ENCODE measurements around the gene CEP57. TPM values are rescaled to one million over a fixed set of nuclear protein-coding genes. Genes with fewer than 3 reads are reported as not detected.
"Not testable (repeated sequence)": the region's sequence is repeated elsewhere in the genome, so short reads cannot be mapped to it uniquely, and the experiment has no call there.

Gene CEP57
- total RNA-seq, 2 experiments from 2014 or later: 67.7 to 73.2 TPM

GRCh38 chr11:95802806-95803205 lies 12.5 kb downstream of the CEP57 start:
- CTCF ChIA-PET: interaction anchor here (1.0 to 1.5 kb wide), 2 partner anchors 12 to 96 kb away, joined by 3 to 5 read pairs; partner anchors contain the start of gene CEP57
- no peak for DNase-seq
- Mint-ChIP-seq H3K27ac (no peak overlapping the region), H3K27me3 (no peaks in the 10 kb centered on the region), H3K4me1 (peaks cover 2% of the 10 kb centered on the region), H3K4me3 (no peak overlapping the region), H3K9me3 (no peaks in the 10 kb centered on the region), H3K36me3 (ENCODE audit: low read depth) (peaks cover 58% of the 10 kb centered on the region)
- POLR2A ChIA-PET: no interaction called here

- peaks cover 2% of the 10 kb centered on the region for H3K9me3 Mint-ChIP-seq
- DNase-seq: no peak
- H3K27me3 Mint-ChIP-seq: no peaks in the 10 kb centered on the region
- H3K4me3 Mint-ChIP-seq: no peak overlapping the region
- POLR2A ChIA-PET: no interaction called here
- CTCF ChIA-PET: interaction anchor here (0.9 to 1.3 kb wide), 3 partner anchors 8 to 24 kb away, joined by 3 read pairs; no protein-coding TSS in a partner anchor
- peaks cover 63% of the 10 kb centered on the region for H3K36me3 Mint-ChIP-seq (ENCODE audit: low read depth)
- H3K27ac Mint-ChIP-seq: no peak overlapping the region
- H3K4me1 Mint-ChIP-seq: peaks cover 2% of the 10 kb centered on the region
These were observed 13.7 kb downstream of the CEP57 start for GRCh38 chr11:95803973-95804372.

DNA sequence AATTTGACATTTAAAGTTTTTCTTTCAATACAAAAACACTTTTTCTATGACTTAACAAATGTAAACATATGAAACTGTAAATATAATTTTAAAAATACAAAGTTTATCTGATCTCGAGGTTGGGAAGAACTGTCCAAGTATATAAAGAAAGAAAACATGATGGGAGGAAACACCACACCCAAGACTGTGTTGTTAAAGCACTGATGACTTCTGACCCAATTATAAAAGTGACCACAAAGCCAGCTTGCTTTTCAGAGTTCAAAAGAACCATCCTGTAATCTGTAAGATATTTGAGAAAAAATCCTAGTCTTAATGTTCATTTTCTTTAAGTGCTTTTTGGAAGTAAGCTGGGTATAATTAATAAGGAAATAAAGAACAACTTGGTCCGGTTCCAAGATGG lies 15.6 kb downstream of the CEP57 start:
- Mint-ChIP-seq H3K36me3 (ENCODE audit: low read depth) (peaks cover 54% of the 10 kb centered on the region), H3K9me3 (peaks cover 2% of the 10 kb centered on the region), H3K27me3 (no peaks in the 10 kb centered on the region), H3K4me3 (no peak overlapping the region), H3K27ac (no peak overlapping the region), H3K4me1 (peaks cover 2% of the 10 kb centered on the region)
- POLR2A ChIA-PET: no interaction called here
- no peak for DNase-seq
- CTCF ChIA-PET: interaction anchor here (1.5 kb wide), 1 partner anchor 17 kb away, joined by 3 read pairs; the partner anchor contains the start of gene FAM76B

DNA sequence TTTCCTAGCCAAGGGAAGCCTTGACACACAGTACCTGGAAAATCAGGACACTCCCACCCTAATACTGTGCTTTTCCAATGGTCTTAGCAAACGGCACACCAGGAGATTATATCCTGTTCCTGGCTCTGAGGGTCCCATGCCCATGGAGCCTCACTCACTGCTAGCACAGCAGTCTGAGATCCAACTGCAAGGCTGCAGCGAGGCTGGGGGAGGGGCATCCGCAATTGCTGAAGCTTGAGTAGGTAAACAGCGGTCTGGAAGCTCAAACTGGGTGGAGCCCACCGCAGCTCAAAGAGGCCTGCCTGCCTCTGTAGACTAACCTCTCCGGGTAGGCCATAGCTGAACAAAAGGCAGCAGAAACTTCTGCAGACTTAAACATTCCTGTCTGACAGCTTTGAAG lies 16.2 kb downstream of the CEP57 start:
- H3K27ac Mint-ChIP-seq, H3K4me1 Mint-ChIP-seq, DNase-seq, POLR2A ChIA-PET, H3K4me3 Mint-ChIP-seq, H3K9me3 Mint-ChIP-seq, H3K27me3 Mint-ChIP-seq: not testable (repeated sequence)
- H3K36me3 Mint-ChIP-seq (ENCODE audit: low read depth): peaks cover 53% of the 10 kb centered on the region
- CTCF ChIA-PET: interaction anchor here (1.5 kb wide), 1 partner anchor 17 kb away, joined by 3 read pairs; the partner anchor contains the start of gene FAM76B

GRCh38 chr11:95811052-95811451 lies 20.8 kb downstream of the CEP57 start:
- H3K4me3 Mint-ChIP-seq, H3K4me1 Mint-ChIP-seq, H3K27me3 Mint-ChIP-seq, POLR2A ChIA-PET, H3K9me3 Mint-ChIP-seq, H3K27ac Mint-ChIP-seq, DNase-seq, CTCF ChIA-PET: not testable (repeated sequence)
- H3K36me3 Mint-ChIP-seq (ENCODE audit: low read depth): peaks cover 40% of the 10 kb centered on the region

DNA sequence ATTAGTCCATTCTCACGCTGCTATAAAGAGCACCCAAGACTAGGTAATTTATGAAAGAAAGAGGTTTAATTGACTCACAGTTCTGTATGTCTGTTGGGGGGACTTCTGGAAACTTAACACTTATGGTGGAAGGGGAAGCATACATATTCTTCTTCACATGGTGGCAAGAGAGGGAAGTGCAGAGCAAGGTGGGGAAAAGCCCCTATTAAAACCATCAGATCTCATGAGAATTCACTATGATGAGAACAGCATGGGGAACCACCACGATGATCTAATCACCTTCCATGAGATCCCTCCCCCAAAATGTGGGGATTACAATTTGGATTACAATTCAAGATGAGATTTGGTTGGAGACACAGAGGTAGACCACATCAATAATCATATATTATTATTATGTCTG lies 25.7 kb downstream of the CEP57 start:
- Mint-ChIP-seq H3K27me3 (no peaks in the 10 kb centered on the region), H3K4me1 (no peaks in the 10 kb centered on the region), H3K9me3 (no peaks in the 10 kb centered on the region), H3K36me3 (ENCODE audit: low read depth) (peaks cover 42% of the 10 kb centered on the region), H3K27ac (no peak overlapping the region), H3K4me3 (no peak overlapping the region)
- CTCF ChIA-PET: no interaction called here
- POLR2A ChIA-PET: no interaction called here
- DNase-seq: no peak

DNA sequence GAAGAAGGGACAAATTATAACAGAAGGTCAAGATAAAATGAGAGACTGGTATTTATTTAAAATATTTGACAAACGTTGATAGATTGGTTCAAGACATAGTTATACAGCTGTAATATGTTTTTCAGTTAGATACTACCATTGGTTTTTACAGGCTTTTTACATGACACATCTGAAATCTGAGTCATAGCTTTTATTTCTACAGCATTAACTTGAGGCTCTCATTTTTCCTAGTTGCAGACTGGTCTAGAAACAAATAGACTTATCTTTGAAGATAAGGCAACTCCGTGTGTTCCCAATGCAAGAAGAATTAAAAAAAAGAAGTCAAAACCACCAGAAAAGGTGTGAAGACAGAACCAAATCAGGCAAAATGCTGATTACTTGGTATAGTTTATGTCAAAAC lies 31.3 kb downstream of the CEP57 start:
- H3K27ac Mint-ChIP-seq: no peak overlapping the region
- POLR2A ChIA-PET: no interaction called here
- no peak for DNase-seq
- H3K27me3 Mint-ChIP-seq: no peaks in the 10 kb centered on the region
- H3K4me1 Mint-ChIP-seq: no peaks in the 10 kb centered on the region
- no peaks in the 10 kb centered on the region for H3K9me3 Mint-ChIP-seq
- CTCF ChIA-PET: no interaction called here
- H3K36me3 Mint-ChIP-seq (ENCODE audit: low read depth): peaks cover 63% of the 10 kb centered on the region
- no peak overlapping the region for H3K4me3 Mint-ChIP-seq

DNA sequence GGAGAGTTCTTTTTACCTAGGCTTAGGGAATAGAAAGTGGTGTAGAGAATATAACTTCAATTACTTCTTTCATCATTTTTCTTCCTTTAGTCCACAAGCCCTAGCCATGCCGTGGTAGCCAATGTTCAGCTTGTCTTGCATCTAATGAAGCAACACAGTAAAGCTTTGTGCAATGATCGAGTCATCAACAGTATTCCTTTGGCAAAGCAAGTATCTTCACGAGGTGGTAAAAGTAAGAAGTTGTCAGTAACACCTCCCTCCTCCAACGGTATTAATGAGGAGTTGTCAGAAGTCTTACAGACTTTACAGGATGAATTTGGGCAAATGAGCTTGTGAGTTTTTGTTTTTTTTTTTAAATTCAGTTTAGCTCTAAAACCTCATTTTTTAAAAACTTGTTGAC lies 37.4 kb downstream of the CEP57 start:
- DNase-seq: no peak
- peaks cover 52% of the 10 kb centered on the region for H3K36me3 Mint-ChIP-seq (ENCODE audit: low read depth)
- H3K4me1 Mint-ChIP-seq: no peaks in the 10 kb centered on the region
- H3K27ac Mint-ChIP-seq: no peak overlapping the region
- no peak overlapping the region for H3K4me3 Mint-ChIP-seq
- ChIA-PET CTCF (interaction anchor here (0.7 to 1.1 kb wide), 4 partner anchors 24 to 587 kb away, joined by 3 to 4 read pairs (median 3); no protein-coding TSS in a partner anchor), POLR2A (no interaction called here)
- H3K9me3 Mint-ChIP-seq: no peaks in the 10 kb centered on the region
- H3K27me3 Mint-ChIP-seq: no peaks in the 10 kb centered on the region

GRCh38 chr11:95829580-95830259 lies 39.4 kb downstream of the CEP57 start:
- H3K27me3 Mint-ChIP-seq: no peaks in the 10 kb centered on the region
- H3K36me3 Mint-ChIP-seq (ENCODE audit: low read depth): peaks cover 52% of the 10 kb centered on the region
- no peaks in the 10 kb centered on the region for H3K4me1 Mint-ChIP-seq
- no peak for DNase-seq
- POLR2A ChIA-PET: no interaction called here
- CTCF ChIA-PET: interaction anchor here (0.8 to 1.4 kb wide), 3 partner anchors 10 to 564 kb away, joined by 3 read pairs; no protein-coding TSS in a partner anchor
- no peak overlapping the region for H3K27ac Mint-ChIP-seq
- H3K9me3 Mint-ChIP-seq: no peaks in the 10 kb centered on the region
- H3K4me3 Mint-ChIP-seq: no peak overlapping the region

DNA sequence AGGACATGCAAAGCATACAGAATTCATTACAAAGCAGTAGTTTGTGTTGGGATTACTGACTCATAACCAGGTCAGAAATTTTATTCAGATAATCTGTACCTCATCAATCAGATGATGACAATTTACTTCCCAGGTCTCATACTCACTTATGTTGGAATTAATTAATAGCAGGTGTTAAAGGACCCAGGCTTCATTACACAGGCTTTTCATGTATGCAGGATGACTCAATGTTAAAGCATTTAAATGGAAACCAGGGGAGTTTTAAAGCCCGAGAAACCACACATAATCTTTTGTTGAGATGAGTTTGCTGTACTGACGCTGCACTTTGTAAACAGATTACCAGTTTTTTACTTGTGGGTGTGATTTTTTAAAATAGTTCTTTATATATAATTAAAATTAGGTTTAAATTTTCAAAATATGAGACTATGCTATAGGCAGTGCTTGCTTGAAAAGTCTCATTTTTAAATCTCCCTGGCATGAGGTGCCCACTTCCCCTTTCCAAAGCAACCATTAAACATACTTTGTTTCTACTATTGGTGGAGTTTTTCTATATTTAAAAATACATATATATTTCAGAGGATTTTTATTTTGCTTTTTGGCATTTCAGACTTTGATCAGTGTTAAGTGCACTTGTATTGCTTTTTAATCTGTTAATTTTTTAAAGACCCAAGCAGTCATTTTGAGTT lies 41.0 kb downstream of the CEP57 start:
- POLR2A ChIA-PET: no interaction called here
- H3K27me3 Mint-ChIP-seq: no peaks in the 10 kb centered on the region
- CTCF ChIA-PET: no interaction called here
- no peaks in the 10 kb centered on the region for H3K9me3 Mint-ChIP-seq
- H3K4me1 Mint-ChIP-seq: no peaks in the 10 kb centered on the region
- H3K27ac Mint-ChIP-seq: peak overlapping the region; percentile 27
- peaks cover 46% of the 10 kb centered on the region for H3K36me3 Mint-ChIP-seq (ENCODE audit: low read depth)
- H3K4me3 Mint-ChIP-seq: no peak overlapping the region
- DNase-seq: no peak

- H3K9me3 Mint-ChIP-seq: no peaks in the 10 kb centered on the region
- CTCF ChIA-PET: interaction anchor here (1.3 kb wide), 1 partner anchor 510 kb away, joined by 3 read pairs; the partner anchor contains the start of gene MAML2
- no peak for DNase-seq
- no peak overlapping the region for H3K4me3 Mint-ChIP-seq
- H3K36me3 Mint-ChIP-seq (ENCODE audit: low read depth): peaks cover 49% of the 10 kb centered on the region
- POLR2A ChIA-PET: no interaction called here
- no peak overlapping the region for H3K27ac Mint-ChIP-seq
- H3K4me1 Mint-ChIP-seq: no peaks in the 10 kb centered on the region
- H3K27me3 Mint-ChIP-seq: no peaks in the 10 kb centered on the region
These were observed 42.5 kb downstream of the CEP57 start for GRCh38 chr11:95832763-95833162.

GRCh38 chr11:95833378-95833777 lies 43.1 kb downstream of the CEP57 start:
- Mint-ChIP-seq H3K9me3 (no peaks in the 10 kb centered on the region), H3K27me3 (no peaks in the 10 kb centered on the region), H3K4me3 (no peak overlapping the region), H3K27ac (no peak overlapping the region), H3K36me3 (ENCODE audit: low read depth) (peaks cover 46% of the 10 kb centered on the region), H3K4me1 (no peaks in the 10 kb centered on the region)
- CTCF ChIA-PET: interaction anchor here (1.3 kb wide), 1 partner anchor 510 kb away, joined by 3 read pairs; the partner anchor contains the start of gene MAML2
- DNase-seq: no peak
- POLR2A ChIA-PET: no interaction called here

GRCh38 chr11:95835351-95835750 lies 45.1 kb downstream of the CEP57 start:
- DNase-seq: no peak
- no peaks in the 10 kb centered on the region for H3K27me3 Mint-ChIP-seq
- peaks cover 48% of the 10 kb centered on the region for H3K36me3 Mint-ChIP-seq (ENCODE audit: low read depth)
- H3K9me3 Mint-ChIP-seq: no peaks in the 10 kb centered on the region
- no peak overlapping the region for H3K27ac Mint-ChIP-seq
- H3K4me1 Mint-ChIP-seq: no peaks in the 10 kb centered on the region
- ChIA-PET POLR2A (no interaction called here), CTCF (interaction anchor here (0.6 to 3.0 kb wide), 12 partner anchors 8 to 656 kb away, joined by 3 to 13 read pairs (median 3); partner anchors contain the start of genes CCDC82, JRKL and MAML2)
- no peak overlapping the region for H3K4me3 Mint-ChIP-seq
